Stimulated activated naive CD8-positive, alpha-beta T cell treated with anti-CD3 and anti-CD28 coated beads, Interleukin-15, Interleukin-2, amounts not matched to agents 100 U/mL and 50 U/mL, for 24 hours (primary cell): ENCODE measurements around the gene CACNA1F.

ENCODE experiments used
- ATAC-seq: fragments of 150-1000 bp; cut with Tn5 transposase; one replicate; pipeline ENCODE4 v1.10.0; 2021
- DNase-seq: peaks from one replicate; pipeline ENCODE4 v3.0.0; 2021

CACNA1F gene

DNA sequence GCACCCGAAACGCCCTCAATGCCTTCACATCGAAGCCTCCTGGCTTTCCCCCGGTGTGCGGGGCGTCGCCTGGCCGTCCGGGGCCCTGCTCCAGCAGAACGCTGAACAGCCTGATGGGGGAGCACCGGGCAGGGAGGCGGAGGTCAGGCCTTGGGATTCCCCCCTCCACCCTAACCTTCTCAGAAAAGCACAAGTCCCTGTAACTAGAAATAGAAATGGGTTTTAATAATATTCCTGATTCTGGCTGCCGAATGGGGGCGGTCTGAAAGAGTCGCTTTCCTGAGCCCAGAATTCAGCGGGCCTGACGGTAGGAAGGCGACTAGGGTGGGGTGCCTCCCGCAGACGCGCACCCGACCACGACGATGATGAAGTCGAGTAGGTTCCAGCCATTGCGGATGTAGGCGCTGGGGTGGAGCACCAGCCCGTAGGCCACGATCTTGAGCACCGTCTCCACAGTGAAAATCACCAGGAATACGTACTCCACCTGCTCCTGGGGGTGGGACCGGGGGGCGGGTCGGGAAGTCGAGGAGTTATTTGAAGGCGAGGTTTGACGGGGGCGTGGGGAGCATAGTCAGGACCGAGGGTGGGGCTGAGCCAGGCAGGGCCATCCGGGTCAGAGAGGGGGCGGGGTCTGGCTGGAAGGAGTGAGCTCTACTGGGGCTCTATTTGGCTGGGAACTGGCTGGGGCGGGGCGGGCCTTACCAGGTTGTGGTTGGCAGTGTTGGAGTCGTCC, 2.5 kb downstream of the CACNA1F start:
- ATAC-seq, result peak; percentile 82
- DNase-seq, result peak; percentile 78

DNA sequence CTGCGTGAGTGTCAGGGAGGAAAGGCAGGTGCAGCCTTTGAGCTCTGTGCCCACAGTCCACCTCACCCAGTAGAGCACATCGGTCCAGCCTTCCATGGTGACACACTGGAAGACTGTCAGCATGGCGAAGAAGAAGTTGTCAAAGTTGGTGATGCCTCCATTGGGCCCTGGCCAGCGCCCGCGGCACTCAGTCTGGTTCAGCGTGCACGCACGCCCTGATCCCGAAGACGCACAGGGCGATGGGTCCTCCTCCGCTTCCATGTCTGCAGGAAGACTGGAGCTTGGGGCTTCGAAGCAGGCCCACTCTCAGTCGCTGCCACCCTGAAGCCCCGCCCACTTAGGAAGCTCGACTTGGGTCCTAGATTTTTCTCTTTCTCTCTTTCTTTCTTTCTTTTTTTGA, 5.0 kb downstream of the CACNA1F start:
- no peak for ATAC-seq
- no peak for DNase-seq

DNA sequence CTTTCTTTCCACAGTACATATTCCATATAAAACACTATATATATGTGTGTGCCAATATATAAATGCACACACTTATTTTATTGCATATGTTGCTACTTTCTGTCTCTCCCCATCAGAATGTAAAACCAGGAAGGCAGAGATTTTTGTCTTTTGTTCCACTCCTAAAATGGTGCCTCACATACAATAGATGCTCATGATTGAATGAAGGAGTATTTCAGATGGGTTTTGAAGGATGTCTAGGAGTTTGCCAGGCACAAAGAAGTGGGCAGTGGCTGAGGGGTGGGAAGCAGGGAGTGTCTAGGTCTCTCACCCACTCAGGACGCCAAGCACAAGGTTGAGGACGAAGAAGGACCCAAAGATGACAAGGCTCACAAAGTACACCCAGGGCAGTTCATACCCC, 5.4 kb downstream of the CACNA1F start:
- no peak for ATAC-seq

DNA sequence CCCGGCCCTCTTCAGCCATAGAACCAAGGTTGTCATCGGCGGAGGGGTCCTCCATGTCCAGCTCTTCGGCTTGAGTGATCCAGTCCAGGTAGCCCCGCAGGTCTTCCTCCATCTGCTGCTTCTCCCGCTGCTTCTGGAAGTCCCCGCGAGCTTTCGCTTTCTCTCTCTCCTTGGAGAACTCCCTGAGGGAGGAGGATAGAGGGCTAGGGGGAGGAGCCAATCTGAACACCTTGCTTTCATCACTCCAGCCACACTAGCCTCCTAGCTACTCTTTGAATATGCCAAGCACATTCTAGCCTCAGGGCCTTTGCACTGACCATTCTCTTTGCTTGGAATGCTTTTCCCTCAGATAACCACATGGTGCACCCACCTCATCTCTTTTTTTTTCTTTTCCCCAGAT, 6.2 kb downstream of the CACNA1F start:
- ATAC-seq, result no peak
- DNase-seq, result no peak

More for the DNA sequence above, 5.4 kb downstream of the CACNA1F start:
- DNase-seq, result no peak

DNA sequence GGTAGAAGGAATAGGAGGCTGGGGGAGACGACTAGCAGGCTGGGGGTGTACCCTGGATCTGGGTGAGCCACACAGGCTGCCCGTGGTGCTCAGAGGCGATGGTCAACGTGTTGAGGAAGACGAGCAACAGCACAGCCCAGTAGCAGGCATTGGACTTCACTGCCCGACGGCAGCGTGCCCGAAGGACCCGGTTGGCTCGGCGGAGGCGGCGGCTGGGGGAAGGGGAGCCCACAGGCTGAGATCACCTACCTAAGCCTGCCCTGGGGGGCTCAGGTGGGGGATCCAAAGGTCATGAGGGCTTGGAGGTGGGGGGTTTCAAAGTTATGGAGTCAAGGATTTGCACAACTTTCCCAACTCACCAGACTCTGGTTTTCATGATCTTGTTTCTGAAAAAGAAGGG, 7.3 kb downstream of the CACNA1F start:
- DNase-seq (no peak), ATAC-seq (no peak)

DNA sequence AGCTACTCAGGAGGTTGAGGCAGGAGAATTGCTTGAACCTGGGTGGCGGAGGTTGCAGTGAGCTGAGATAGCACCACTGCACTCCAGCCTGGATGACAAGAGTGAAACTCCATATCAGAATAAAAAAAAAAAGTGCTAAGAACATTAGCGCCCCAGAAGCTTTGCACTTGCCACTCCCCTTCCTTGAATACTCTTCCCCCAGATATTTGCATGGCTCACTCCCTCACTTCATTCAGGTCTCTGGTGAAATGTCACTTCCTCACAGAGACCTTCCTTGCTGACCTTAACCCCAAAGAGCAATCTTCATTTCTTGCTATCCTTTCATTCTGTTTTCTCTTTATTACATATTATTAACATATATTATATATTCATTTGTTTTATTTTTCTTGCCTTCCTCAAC, 11.3 kb downstream of the CACNA1F start:
- DNase-seq (no peak), ATAC-seq (no peak)

DNA sequence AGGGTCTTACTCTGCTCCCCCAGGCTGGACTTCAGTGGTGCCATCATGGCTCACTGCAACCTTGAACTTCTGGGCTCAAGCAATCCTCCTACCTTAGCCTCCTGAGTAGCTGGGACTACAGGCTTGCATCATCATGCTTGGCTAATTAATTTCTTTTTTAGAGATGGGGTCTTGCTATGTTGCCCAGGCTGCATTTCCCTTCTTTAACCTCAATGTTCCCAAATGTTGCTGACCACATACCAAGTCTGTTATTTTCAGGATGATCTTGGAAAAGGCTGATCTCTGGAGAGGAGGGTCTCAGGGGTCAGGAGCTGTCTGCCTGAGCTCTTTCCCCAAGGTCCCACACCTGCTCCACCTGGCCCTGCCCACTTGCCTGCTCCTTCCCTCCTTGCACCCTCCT, 13.0 kb downstream of the CACNA1F start:
- DNase-seq (no peak), ATAC-seq (no peak)

DNA sequence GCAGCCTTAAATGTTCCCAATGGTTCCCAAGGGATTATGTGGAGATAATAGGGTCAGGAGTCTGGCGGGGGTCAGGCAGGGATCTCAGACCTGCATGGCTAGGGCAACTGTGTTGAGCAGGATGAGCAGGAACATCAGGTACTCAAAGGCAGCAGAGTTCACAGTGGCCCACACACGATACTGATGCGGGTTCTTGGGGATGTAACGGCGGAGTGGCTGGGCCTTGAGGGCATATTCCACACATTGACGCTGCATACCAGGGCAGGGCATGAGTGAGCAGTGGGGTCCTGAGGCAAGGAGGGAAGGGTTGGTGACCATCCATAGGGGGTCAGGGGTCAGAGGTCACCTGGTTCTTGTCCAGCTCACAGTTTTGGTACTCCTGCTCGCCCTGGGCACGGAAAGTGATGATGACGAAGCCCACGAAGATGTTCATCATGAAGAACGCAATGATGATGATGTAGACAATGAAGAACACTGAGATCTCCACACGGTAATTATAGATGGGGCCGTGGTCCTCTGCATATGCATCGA, 18.1 kb downstream of the CACNA1F start:
- DNase-seq, result no peak

DNA sequence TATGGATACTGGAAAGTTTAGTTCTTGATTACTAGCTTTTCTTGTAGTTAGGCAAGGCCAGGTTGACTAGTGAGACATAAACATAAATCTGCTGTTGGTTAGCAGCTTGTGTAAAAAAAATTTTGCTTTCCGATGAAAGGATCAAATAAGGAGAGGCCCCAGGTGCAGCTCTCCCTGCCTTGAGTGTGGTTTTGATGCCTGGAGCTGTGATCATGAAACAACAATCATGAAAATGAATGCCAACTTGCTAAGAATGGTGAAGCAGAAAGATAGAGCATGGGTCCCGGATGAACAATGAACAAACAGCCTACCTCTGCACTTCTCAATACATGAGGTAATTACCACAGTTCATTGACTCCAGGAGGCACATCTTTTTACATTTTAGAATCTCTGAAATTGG, 18.7 kb downstream of the CACNA1F start:
- no peak for ATAC-seq
- DNase-seq, result no peak

More for the DNA sequence above, 18.1 kb downstream of the CACNA1F start:
- no peak for ATAC-seq

DNA sequence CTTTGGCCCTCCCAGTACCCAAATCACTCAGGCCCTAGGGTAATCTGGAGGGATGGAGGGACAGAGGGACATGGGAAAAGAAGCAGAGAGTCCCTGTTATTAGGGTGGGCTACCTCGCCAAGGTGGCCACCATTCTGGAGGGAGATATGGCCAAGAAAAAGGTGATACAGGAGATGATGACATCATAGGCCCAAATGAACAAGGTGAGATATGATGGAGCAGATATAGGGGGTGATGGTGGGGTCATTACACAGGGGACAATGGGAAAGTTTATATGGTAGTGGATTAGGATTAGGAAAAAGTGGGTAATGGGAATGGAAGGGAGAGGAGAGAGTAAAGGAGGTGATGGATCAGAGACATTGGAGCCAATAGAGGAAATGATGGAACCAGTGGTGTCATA, 20.3 kb downstream of the CACNA1F start:
- DNase-seq, result no peak
- ATAC-seq, result no peak

DNA sequence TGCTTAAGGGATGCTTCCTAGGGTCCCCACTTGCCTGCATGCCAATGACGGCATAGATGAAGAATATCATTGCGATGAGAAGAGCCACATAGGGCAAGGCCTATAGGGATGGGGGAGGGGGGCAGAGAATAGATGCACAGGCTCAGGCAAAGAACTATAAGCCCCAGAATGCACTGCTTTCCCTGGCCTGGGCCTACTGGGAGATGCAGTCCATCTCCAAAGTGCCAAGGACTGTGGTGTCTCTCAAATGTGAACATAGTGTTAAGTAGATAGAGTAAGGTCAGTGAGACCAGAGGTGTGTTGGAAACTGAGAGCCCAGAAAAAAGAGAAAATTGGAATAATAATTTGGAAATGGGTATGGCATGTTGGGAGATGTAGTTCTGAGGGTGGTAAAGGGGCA, 20.9 kb downstream of the CACNA1F start:
- ATAC-seq (no peak), DNase-seq (no peak)

DNA sequence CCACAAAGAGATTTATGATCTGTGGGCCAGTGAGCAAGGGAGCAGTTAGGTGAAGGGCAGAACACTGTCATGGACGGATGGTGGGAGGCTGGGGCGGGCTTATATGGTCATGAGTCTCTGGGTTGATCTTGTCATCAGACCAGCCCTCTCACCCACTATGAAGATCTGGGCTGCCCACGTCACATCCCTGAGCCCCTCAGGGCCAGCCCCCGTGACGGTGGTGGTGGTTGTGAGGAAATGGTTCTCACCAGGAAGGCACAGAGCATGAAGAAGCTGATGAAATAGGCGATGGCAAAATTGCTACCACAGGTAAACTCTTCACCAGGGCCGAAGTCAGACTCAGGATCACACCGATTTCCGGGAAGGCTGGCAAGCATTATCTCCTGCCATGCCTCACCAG, 22.1 kb downstream of the CACNA1F start:
- no peak for DNase-seq
- no peak for ATAC-seq

DNA sequence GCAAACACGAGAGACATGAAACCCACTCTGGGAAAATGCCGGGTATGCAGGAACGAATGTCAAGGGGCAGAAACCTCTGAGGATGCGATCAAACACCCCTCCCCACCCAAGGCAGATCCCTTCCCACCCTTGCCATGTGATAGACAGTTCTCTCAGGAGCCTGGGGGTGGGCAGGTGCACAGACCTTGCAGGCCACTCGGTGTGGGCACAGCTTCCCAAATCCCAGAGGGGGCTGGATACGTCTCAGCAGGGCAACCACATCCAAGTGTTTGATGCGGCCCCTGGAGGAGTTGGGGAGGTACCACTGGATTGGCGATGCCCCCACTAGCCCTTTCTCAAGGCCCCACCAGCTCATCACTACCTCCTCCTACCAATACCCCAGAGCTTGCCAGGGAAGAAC, 22.7 kb downstream of the CACNA1F start:
- DNase-seq (no peak), ATAC-seq (no peak)

DNA sequence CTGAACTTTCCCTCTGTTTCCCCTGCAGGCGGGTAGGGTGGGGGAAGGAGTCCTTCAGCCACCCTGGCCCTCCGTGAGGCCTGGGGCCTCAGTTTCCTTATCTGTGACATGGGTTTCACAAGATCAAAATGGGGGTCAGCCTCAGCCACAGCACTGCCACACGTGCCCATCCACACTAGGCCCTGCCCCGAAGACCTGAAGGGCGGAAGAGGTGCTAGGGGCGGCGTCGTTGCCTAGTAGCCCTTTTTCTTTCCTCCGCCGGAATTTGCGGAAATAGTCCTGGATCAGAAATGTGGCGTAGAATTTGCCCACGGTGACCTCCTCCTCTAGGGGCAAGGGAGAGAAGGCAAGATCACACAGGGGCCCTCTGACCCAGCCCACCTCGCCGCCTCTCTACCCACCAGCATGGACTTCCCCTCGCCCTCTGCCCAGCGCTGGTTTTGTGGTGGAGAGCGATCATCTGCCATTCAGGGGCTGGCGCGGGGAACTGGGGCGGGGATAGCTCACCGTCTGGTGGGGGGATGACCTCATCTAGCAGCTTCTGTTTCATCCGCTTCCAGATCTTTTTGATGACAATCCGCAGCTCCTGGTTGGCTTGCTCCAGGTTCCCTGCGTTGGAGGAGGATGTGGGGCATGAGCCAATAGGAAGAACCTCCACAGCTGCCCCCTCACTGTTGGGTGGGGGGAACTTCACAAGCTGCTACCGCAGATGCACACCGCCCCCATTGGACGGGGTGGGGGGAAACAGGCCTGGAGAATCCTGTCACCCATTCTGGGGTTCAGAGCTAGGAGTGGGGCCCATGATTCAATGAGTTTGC, 23.5 kb downstream of the CACNA1F start:
- peak; percentile 41 for DNase-seq
- ATAC-seq, result peak; percentile 46

DNA sequence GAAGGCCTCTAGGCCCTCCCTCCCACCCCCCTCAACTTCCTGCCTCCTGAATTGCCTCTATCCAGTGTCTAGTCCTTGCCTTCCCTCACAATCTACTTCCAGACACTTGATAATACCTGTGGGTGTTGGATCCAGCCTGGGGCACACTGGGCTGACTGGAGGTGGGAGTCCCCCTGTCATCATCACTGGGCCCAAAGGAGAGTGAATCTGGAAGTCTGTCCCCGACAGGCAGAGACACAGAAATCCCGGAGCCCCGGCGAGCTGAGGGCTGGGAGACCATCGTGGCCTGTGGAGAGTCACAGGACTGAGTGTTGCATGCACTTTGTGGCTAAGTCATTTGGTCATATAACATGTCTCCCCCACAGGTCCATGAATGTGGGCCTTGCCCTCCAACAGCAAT, 24.7 kb downstream of the CACNA1F start:
- ATAC-seq, result no peak
- no peak for DNase-seq

DNA sequence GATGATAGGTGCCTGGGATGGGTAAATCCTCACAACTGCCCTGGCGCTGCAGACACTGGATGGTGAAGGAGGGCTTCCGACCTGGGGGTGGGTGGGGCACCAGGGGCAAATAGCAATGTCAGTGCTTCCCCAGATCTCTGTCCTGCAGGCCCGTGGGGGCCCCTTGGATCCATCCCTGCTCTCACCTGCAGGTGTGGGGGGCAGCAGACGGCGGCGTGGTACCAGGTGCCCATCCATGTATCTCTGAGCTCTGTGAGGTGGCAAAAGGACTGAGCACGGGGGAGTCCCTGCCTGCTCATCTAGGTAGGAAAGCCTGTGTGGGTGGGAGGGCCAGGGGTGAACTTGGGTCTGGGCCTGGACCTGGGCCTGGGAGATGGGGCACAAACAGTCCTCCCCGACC, 26.6 kb downstream of the CACNA1F start:
- DNase-seq, result no peak
- ATAC-seq, result no peak

DNA sequence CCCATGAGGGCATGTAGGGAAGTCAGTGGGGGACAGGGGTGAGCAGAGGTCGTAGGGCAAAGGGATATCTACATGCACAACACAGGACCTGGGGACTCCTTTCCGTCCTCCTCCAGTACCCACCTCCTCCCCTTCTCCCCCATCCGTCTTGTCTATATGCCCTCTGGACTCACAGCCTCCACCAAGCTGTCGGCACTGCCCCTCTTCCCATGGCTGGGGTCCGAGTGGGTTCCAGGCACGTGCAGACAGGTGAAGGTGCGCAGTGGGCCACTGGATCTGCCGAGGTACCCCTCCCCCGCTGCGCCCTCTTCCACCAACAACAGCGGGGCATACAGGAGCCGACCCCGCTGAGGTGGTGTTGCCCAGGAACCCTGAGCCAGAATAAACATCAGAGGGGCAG, 27.7 kb downstream of the CACNA1F start:
- ATAC-seq, result no peak

DNA sequence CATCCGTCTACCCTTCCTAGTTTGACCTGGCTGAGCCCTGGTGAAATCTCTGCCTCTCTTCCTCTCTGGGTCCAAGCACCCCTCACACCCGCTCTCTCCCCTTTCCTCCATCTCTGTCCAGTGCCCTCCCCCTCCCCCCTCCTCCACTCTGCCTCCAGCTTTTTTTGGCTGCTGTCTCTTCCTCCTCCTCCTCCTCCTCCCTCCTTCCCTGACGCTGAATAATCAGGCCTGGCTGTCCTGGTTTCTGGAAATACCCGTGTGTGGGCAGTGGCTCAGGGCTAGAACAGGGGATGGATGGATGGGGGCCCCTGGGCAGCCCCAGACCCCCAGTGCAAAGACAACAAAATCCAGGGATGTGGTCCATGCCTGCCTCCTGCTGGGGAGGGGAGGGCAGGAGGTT, 28.4 kb downstream of the CACNA1F start:
- no peak for DNase-seq
- ATAC-seq, result no peak

More for the DNA sequence above, 27.7 kb downstream of the CACNA1F start:
- DNase-seq, result no peak

DNA sequence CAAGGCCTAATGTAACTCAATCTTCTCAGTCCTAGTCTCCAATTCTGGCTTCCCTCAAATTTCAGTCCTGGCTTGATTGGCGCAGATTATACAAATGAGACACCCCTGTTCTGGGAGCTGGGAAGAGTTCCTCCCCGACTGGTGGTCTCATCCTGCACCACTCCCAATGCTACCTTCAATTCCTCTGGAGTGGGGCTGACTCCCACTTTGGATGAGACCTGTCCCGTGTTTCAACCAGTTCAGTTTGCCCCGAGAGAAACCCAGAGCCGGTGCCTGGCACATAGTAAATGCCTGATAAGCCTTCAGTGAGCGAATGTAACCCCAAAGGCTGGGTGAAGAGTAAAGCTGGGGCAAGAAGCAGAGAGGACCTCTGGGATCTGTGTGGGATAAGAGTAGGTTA, 29.1 kb downstream of the CACNA1F start:
- DNase-seq (no peak), ATAC-seq (no peak)

DNA sequence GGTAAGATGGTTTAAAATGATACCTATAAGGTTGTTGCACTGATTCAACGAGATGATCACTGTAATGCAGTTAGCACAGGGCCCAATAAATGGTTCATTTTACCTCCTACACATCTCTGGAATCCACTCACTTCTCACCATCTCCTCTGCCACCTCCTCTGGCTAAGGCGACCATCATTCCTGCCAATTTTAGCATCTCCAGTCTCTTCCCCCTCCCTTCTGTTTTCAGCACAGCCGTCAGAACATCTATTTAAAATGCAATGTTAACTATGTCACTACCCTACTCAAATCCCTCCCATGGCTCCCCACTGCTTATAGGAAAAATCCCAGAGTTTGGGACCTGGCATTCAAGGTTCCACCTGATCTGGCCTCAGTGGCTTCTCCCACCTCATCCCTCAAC, 29.6 kb downstream of the CACNA1F start:
- ATAC-seq, result no peak
- DNase-seq, result no peak

DNA sequence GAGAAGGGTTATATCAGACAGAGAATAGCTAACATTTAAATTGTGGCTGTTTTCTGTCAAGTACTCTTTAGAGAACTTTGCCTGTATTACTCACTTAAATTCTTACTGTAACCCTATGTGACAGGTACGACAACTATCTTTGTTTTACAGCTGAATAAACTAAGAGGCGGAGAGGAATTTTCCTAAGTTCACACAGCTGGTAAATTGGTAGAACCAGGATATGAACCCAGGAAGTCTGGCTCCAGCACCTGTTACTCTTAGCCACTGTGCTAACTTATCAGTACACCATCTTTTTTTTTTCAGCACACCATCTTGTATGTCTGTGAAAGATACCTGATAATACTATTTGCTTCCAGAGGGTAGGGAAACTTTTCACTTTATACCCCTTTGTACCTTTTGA, 31.1 kb downstream of the CACNA1F start:
- ATAC-seq (no peak), DNase-seq (no peak)

DNA sequence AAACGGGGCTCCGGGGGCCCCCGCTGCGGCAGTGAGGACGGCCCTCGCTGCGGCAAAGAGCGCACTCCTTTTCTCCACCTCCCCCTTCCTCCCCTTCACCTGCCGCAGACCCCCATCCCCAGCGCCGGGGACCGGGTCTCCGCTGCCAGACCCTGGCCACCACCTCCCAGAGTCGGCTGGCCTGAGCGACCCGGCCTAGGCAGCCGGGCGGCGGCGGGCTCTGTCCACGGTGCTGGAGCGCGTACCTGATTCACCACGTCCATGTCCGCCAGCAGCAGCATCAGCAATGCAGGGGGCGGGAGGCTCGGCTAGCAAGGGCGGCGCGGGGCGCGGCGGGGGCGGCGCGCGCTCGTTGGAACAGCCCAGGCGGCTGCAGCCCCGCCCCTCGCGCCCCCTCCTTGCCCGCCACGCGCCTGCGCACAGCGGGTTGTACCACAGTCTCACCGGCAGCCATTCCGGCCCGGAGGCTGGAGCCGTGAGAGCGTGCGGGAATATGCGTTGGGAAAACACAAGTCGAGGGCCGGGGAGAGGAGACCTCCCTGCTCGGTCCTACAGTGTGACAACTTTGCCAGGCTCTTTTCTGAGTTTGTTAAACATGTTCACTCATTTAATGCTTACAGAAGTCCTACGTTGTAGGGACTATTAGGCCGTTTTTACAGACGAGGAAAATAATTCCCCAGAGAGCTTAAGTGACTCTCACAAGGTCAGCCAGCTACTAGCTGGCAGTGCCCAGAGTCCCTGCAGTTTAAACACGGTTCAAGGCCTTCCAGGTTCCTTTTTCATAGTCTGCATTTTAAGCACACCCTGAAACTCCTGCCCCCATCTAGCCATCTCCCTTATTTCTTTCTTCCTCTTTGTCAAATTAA, 33.0 kb downstream of the CACNA1F start, which contains the start of gene SYP:
SYP (minus strand) TSS at position 288 of the 866 bp plus-strand sequence; CDS start at position 281, 7 bp downstream.
- DNase-seq (peak; percentile 88), ATAC-seq (peak; percentile 96)

DNA sequence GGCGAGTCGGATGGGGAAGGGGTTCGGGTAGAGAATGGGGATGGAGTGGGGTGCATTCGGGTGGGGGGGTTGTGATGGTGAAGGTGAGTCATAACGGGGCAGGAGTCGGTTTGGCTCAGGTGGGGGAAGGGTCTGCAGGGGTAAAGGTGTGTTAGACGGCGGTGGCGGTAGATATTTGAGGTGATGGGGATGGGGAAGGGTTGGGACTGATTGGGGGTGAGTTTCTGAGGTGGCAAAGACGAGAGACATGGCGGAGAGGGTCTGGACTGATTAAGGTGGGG, 33.9 kb downstream of the CACNA1F start:
- ATAC-seq (no peak), DNase-seq (no peak)
